SK-N-MC (cell line): ENCODE measurements around the gene RAVER1.

Experiments used
- DNase-seq: peaks from one replicate; pipeline ENCODE4 v3.0.0-alpha.2; 2011; ENCODE audit warnings: low read depth, low spot score
- H3K27ac ChIP-seq: fragments of 200-600 bp; sonication (generic); 2 replicates; pipeline ENCODE4 v1.5.1; 2016; ENCODE audit warnings: mixed run types
- H3K36me3 ChIP-seq: fragments of 200-600 bp; sonication (generic); 2 replicates; pipeline ENCODE4 v1.6.1; 2017; ENCODE audit warnings: antibody characterized with exemption, low read length, mixed read lengths; ENCODE audit not compliant: insufficient read depth
- H3K4me3 ChIP-seq: fragments of 200-600 bp; sonication (generic); 2 replicates; pipeline ENCODE4 v1.5.1; 2016
- H3K9ac ChIP-seq: fragments of 200-600 bp; sonication (generic); 2 replicates; pipeline ENCODE4 v1.8.0; 2017; ENCODE audit warnings: mixed run types, mixed read lengths; ENCODE audit not compliant: insufficient read length
- H3K9me3 ChIP-seq: fragments of 200-600 bp; sonication (generic); 2 replicates; pipeline ENCODE4 v1.6.1; 2017; ENCODE audit warnings: low read depth, mild to moderate bottlenecking, antibody characterized with exemption, low read length, moderate library complexity, mixed read lengths
- EZH2 ChIP-seq: fragments of 200-600 bp; sonication (generic); IDR thresholded peaks from one replicate; pipeline ENCODE4 v1.6.1; 2017; ENCODE audit warnings: antibody characterized with exemption
- FOXP2 ChIP-seq: optimal IDR thresholded peaks from 2 replicates; pipeline ENCODE3; 2011; ENCODE audit warnings: mild to moderate bottlenecking, moderate library complexity; ENCODE audit not compliant: insufficient read depth; ENCODE audit errors: extremely low read length, control extremely low read depth
- POLR2AphosphoS5 ChIP-seq: IDR thresholded peaks from 2 replicates; pipeline ENCODE4 v1.6.1; 2012; ENCODE audit warnings: mild to moderate bottlenecking, low read depth, low read length, borderline replicate concordance

Gene RAVER1

GRCh38 chr19:10295847-10296591 is 37.3 kb downstream of the RAVER1 start:
- DNase-seq: no peak
- no peak for TF ChIP-seq FOXP2
- no peak for TF ChIP-seq EZH2
- TF ChIP-seq POLR2AphosphoS5: no peak
- Histone ChIP-seq H3K4me3 (no peak overlapping the region), H3K27ac (no peak overlapping the region), H3K36me3 (peaks cover 8% of the 10 kb centered on the region; the same call in 1 of the 2 replicates), H3K9ac (no peak overlapping the region), H3K9me3 (no peaks in the 10 kb centered on the region)

- Histone ChIP-seq H3K4me3 (no peak overlapping the region), H3K9me3 (no peaks in the 10 kb centered on the region), H3K36me3 (peaks cover 8% of the 10 kb centered on the region; the same call in 1 of the 2 replicates), H3K9ac (no peak overlapping the region), H3K27ac (no peak overlapping the region)
- TF ChIP-seq EZH2 (no peak), FOXP2 (no peak), POLR2AphosphoS5 (no peak)
- DNase-seq: no peak
Measured at GRCh38 chr19:10295305-10295846, 38.0 kb downstream of the RAVER1 start.

- DNase-seq: no peak
- Histone ChIP-seq H3K27ac (no peak overlapping the region), H3K9me3 (no peaks in the 10 kb centered on the region), H3K36me3 (peaks cover 8% of the 10 kb centered on the region; the same call in 1 of the 2 replicates), H3K4me3 (no peak overlapping the region), H3K9ac (no peak overlapping the region)
- no peak for TF ChIP-seq POLR2AphosphoS5
- TF ChIP-seq FOXP2: no peak
- no peak for TF ChIP-seq EZH2
Measured at GRCh38 chr19:10294368-10294697, 39.0 kb downstream of the RAVER1 start.

- Histone ChIP-seq H3K36me3 (peaks cover 8% of the 10 kb centered on the region; the same call in 1 of the 2 replicates), H3K27ac (no peak overlapping the region), H3K4me3 (no peak overlapping the region), H3K9ac (no peak overlapping the region), H3K9me3 (no peaks in the 10 kb centered on the region)
- no peak for TF ChIP-seq POLR2AphosphoS5
- no peak for TF ChIP-seq FOXP2
- no peak for TF ChIP-seq EZH2
- DNase-seq: no peak
Measured at GRCh38 chr19:10293637-10294367, 39.5 kb downstream of the RAVER1 start.

- DNase-seq: no peak
- no peaks in the 10 kb centered on the region for H3K9me3 ChIP-seq
- no peak overlapping the region; the same call in 1 of the 2 replicates for H3K4me3 ChIP-seq
- TF ChIP-seq POLR2AphosphoS5 (no peak), EZH2 (no peak), FOXP2 (no peak)
- no peak overlapping the region for H3K9ac ChIP-seq
- H3K27ac ChIP-seq: no peak overlapping the region
- H3K36me3 ChIP-seq: peaks cover 8% of the 10 kb centered on the region; the same call in 1 of the 2 replicates
Measured at GRCh38 chr19:10292789-10293636, 40.3 kb downstream of the RAVER1 start.

GRCh38 chr19:10292206-10292788 is 41.0 kb downstream of the RAVER1 start:
- Histone ChIP-seq H3K4me3 (peak overlapping the region; percentile 84), H3K9ac (no peak overlapping the region), H3K36me3 (peaks cover 8% of the 10 kb centered on the region; the same call in 1 of the 2 replicates), H3K9me3 (no peaks in the 10 kb centered on the region), H3K27ac (no peak overlapping the region)
- TF ChIP-seq FOXP2 (no peak), POLR2AphosphoS5 (no peak)
- DNase-seq: no peak

GRCh38 chr19:10291554-10292205 is 41.6 kb downstream of the RAVER1 start:
- Histone ChIP-seq H3K9ac (peak overlapping the region; percentile 28), H3K36me3 (peaks cover 8% of the 10 kb centered on the region; the same call in 1 of the 2 replicates), H3K27ac (no peak overlapping the region), H3K9me3 (no peaks in the 10 kb centered on the region), H3K4me3 (peak overlapping the region; percentile 84)
- no peak for DNase-seq
- TF ChIP-seq FOXP2 (no peak), EZH2 (no peak), POLR2AphosphoS5 (no peak)
